HG03442 (cell line): ENCODE results near the gene SH2B3.
"Not testable (repeated sequence)": the region's sequence is repeated elsewhere in the genome, so short reads cannot be mapped to it uniquely, and the experiment has no call there.

ENCODE experiments used
- ATAC-seq: cut with Tn5 transposase; IDR thresholded peaks from one replicate; pipeline ENCODE4 v1.9.1; 2021; ENCODE audit warnings: mild to moderate bottlenecking, moderate library complexity; ENCODE audit not compliant: unreplicated experiment

The SH2B3 gene

GRCh38 chr12:111455448-111456320 is 50.0 kb downstream of the SH2B3 start:
- ATAC-seq, result no peak

- ATAC-seq, result no peak
These were observed 51.3 kb downstream of the SH2B3 start for GRCh38 chr12:111457071-111457470.

GRCh38 chr12:111457577-111457976 is 51.9 kb downstream of the SH2B3 start:
- ATAC-seq, result no peak

GRCh38 chr12:111458546-111459172 is 52.9 kb downstream of the SH2B3 start:
- no peak for ATAC-seq

DNA sequence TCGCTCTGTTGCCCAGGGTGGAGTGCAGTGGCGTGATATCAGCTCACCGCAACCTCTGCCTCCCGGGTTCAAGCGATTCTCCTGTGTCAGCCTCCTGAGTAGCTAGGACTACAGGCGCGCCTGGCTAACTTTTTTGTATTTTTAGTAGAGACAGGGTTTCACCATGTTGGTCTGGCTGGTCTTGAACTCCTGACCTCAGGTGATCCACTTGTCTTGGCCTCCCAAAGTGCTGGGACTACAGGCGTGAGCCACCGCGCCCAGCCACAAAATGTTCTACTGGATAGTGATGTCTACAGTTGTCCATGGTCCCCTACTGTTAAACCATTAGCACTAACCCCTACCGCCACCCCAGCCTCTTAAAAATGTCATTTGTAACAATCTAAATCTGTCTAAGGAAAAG is 54.4 kb downstream of the SH2B3 start:
- not testable (repeated sequence) for ATAC-seq

- ATAC-seq, result no peak
These were observed 56.6 kb downstream of the SH2B3 start for GRCh38 chr12:111462210-111462769.

DNA sequence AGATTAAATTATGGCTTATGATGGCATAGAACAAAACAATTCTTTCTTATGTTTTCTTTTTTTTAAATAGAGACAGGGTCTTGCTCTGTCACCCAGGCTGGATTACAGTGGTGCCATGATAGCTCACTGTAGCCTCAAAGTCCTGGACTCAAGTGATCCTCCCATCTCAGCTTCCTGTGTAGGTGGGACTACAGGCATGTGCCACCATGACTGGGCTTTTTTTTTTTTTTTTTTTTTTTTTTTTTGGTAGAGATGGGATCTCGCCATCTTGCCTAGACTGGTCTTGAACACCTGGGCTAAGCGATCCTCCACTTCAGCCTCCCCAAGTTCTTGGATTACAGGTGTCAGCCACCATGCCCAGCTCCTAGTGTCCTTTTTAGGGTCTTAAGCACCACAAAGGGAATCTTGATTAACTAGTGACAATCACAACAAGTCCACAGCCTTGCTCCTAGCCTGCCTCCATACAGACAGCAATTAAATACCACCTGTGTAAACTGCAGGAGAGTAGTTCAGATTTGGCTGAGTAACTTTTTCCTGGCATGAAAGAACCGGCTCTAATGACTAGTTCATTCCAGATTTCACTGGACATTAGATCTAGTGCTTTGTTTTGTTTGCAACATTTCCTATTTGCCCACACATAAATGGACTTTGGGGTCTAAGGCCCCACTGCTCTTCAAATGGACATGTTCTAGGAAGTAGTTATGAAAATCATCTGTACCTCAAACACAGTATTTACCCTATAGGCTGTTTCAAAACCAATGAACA is 61.6 kb downstream of the SH2B3 start:
- no peak for ATAC-seq

- ATAC-seq, result no peak
These were observed 62.1 kb downstream of the SH2B3 start for GRCh38 chr12:111467857-111468241.

DNA sequence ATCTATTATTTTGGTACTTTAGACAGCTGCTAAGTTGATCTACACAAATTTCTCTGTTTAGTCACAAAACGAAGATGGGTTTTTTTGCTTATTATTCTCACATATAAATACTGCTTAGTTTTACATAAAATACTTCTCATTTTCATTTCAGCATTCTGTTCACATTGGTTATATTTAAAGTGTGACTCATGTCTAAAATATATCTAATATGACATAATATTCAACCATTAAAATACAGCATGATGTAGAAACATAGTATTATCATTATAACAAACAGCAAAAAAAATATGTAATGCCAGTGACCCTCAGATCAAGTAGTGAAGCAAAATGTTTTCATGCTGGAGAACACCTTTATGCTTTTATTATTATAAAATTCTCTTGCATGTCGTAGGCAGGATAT is 63.7 kb downstream of the SH2B3 start:
- no peak for ATAC-seq

DNA sequence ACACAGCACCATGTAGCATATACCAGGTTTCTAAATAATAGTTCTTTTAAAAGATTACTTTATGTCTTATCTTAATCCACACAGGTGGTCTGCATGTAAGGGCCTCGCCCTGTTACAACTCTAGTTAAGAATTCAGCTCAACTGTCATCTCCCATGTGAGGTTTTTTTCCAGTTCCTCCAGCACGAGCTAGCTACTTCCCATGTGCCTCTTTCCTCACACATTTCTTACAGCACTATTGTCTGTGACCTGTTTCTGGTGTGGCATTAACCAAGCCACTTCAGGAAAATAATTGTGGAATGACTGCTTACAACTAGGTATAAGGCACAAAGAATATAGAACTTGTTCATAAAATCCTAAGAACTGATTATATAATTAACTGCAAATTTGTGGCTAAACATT is 65.5 kb downstream of the SH2B3 start:
- no peak for ATAC-seq

DNA sequence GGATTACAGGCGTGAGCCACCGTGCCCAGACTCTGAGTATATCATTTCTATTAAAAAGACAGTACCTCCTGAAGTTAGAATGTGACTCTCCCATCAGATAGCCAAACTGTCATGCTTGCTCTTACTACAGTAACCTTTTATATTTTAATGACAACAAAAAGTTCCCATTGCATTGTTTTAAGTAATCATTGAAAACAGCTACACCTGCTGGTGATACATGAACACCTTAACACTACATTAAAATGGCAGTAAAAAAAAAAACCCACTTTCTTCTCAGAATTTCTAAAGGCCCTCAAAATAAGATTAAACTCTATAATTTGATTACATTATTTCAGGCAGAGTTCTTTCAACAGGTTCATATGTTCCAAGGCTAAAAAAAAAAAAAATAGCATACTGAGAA is 76.7 kb downstream of the SH2B3 start:
- no peak for ATAC-seq

DNA sequence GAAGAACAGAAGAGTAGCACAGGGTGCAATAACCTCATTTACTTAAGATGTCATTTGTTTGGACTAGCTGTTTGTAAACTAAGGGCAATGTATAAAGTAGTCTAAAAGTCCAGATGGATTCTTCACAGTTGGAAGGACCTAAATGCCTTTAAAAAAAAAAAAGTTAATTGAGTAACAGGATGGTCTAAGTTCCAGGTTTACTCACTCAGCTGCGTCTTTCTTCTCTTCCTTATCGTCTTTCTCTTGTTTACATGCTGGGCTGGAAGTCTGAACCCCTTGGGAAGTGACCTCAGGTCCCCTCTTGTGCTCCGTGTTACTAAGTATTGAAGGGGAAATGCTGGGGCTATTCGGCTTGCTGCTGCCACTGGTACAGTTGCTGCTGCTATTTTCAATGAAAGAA is 82.5 kb downstream of the SH2B3 start:
- ATAC-seq, result no peak

DNA sequence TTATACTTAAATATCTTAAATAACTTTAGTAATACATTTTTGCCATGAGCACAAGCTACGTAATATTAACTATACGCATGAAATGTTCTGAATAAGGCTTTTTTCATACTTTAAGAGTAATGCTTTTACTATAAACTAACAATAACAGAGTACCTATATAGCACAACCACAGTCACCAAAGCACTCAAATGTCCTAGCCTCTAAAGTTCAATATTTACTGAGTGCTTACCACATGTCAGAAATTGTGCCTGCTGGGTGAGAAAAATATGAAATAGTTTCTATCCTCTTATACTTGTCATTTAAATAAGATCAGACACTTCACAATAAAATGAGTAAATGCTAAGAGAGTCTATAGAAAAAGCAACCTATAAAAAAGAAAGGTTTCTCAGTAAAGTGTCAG is 83.1 kb downstream of the SH2B3 start:
- no peak for ATAC-seq

DNA sequence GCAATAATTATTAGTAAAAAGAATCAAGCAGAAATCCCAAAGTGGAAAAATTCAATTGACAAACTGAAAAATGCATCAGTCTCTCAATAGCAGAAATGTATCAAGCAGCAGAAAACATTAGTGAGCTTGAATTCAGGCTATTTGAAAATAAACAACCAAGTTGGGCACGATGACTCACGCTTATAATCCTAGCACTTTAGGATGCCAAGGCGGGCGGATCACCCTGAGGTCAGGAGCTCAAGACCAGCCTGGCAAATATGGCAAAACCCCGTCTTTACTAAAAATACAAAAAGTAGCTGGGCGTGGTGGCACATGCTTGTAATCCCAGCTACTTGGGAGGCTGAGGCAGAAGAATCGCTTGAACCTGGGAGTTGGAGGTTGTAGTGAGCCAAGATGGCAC is 87.3 kb downstream of the SH2B3 start:
- not testable (repeated sequence) for ATAC-seq

GRCh38 chr12:111494676-111495075 is 89.0 kb downstream of the SH2B3 start:
- no peak for ATAC-seq
